ENCODE measurements around the gene DCAF16.

Gene DCAF16

DNA sequence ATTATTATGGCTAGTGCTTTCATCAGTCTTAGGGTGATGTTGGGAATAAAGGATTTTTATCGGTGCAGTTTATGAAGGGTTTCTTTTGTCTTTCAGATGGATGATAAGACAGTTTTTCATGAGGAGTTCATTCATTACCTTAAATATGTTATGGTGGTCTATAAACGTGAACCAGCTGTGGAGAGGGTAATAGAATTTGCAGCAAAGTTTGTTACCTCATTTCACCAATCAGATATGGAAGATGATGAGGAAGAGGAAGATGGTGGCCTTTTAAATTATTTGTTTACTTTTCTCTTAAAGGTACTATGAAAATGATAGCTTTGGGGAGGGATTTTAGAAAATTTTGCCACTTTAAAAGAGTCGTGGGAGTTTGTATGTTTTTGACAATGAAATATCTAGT, 1.6 kb upstream of the DCAF16 start:
- Histone ChIP-seq H3K4me1 (ENCODE audit: insufficient read depth, low read length) (peaks cover 26% of the 10 kb centered on the region), H3K27me3 (ENCODE audit: control insufficient read depth in 1 of 2, insufficient read depth in 2 of 2, low read length in 2 of 2) (no peaks in the 10 kb centered on the region), H3K36me3 (ENCODE audit: insufficient read depth, low read length) (no peaks in the 10 kb centered on the region), H3K4me3 (ENCODE audit: low read depth in 1 of 2, low read length in 2 of 2) (no peak overlapping the region), H3K27ac (ENCODE audit: low read depth, low read length) (no peak overlapping the region), H3K9me3 (ENCODE audit: low read length) (no peaks in the 10 kb centered on the region), H3K9ac (ENCODE audit: low read length) (no peak overlapping the region)

DNA sequence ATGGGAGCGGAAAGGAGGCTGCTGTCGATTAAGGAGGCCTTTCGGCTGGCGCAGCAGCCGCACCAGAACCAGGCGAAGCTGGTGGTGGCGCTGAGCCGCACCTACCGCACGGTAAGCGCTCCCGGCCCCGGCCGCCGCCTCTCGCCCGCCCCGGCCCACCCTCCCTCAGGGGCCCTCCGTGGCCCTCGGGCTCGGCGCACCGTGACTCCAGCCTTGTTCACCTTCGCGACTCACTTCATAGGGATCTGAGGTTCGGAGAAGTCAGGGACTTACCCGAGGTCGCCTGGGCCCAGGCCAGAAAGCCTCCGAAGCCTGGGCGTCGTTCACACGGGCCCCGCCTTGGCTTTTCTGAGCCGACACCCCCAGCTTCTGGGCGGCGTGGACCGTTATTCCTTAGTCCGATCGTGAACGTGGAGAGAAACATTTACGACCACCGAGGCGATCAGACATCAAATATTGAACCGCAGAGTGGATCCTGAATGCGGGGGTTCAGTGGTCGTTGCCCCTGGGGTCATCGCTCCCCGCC, 584 bp upstream of the DCAF16 start:
- peaks cover 34% of the 10 kb centered on the region for H3K4me1 ChIP-seq (ENCODE audit: insufficient read depth, low read length)
- H3K9ac ChIP-seq (ENCODE audit: low read length) = no peak overlapping the region
- H3K27me3 ChIP-seq (ENCODE audit: control insufficient read depth in 1 of 2, insufficient read depth in 2 of 2, low read length in 2 of 2) = no peaks in the 10 kb centered on the region
- no peak overlapping the region for H3K27ac ChIP-seq (ENCODE audit: low read depth, low read length)
- H3K9me3 ChIP-seq (ENCODE audit: low read length) = no peaks in the 10 kb centered on the region
- H3K36me3 ChIP-seq (ENCODE audit: insufficient read depth, low read length) = no peaks in the 10 kb centered on the region
- peak overlapping the region; percentile 44 to 59 for H3K4me3 ChIP-seq (ENCODE audit: low read depth in 1 of 2, low read length in 2 of 2)

DNA sequence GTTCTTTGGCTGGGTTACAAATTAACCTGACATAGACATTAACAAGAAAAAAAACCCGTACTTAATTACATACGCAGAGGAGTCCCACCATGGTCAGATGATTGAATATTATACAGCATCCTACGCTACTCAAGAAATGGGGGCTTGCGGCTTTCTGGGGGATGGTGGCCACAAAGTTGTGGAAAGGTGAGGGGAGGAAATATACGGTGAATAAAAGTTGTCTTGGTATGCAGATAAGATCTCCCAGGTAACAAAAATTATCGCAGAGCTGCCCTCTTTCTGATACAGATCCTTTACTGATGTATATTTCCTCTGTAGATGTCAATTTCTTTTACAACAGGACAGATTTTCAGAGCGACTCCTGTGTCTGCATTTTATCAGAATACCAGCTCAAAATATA, 890 bp downstream of the DCAF16 start:
- H3K9ac ChIP-seq (ENCODE audit: low read length) = peak overlapping the region; percentile 85
- peaks cover under 1% of the 10 kb centered on the region for H3K36me3 ChIP-seq (ENCODE audit: insufficient read depth, low read length)
- peaks cover 35% of the 10 kb centered on the region for H3K4me1 ChIP-seq (ENCODE audit: insufficient read depth, low read length)
- no peaks in the 10 kb centered on the region for H3K9me3 ChIP-seq (ENCODE audit: low read length)
- no peaks in the 10 kb centered on the region for H3K27me3 ChIP-seq (ENCODE audit: control insufficient read depth in 1 of 2, insufficient read depth in 2 of 2, low read length in 2 of 2)
- peak overlapping the region; percentile 94 for H3K27ac ChIP-seq (ENCODE audit: low read depth, low read length)
- H3K4me3 ChIP-seq (ENCODE audit: low read depth in 1 of 2, low read length in 2 of 2) = peak overlapping the region; percentile 82 to 84

DNA sequence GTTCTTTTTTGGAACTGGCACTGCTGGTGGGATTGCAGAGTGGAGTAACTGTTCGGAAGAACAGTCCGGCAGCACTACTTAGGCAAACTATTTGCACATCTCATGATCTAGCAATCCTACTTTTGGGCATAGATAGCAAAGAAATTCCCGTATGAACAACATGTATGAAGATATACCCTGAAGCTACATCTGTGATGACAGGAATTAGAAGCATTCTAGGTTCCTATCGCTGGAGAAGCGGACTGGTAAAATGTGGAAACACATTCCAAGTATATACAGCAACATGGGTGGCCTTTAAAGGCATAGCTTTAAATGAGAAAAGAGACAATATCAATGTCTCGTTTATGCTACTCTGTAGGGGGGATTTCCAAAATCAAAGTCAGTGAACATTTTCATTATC, 3.1 kb downstream of the DCAF16 start:
- Histone ChIP-seq H3K4me3 (ENCODE audit: low read depth in 1 of 2, low read length in 2 of 2) (peak overlapping the region in 1 of 2 donors; percentile 49), H3K36me3 (ENCODE audit: insufficient read depth, low read length) (peaks cover 18% of the 10 kb centered on the region), H3K27ac (ENCODE audit: low read depth, low read length) (no peak overlapping the region), H3K4me1 (ENCODE audit: insufficient read depth, low read length) (peaks cover 35% of the 10 kb centered on the region), H3K27me3 (ENCODE audit: control insufficient read depth in 1 of 2, insufficient read depth in 2 of 2, low read length in 2 of 2) (no peaks in the 10 kb centered on the region), H3K9me3 (ENCODE audit: low read length) (no peaks in the 10 kb centered on the region), H3K9ac (ENCODE audit: low read length) (peak overlapping the region; percentile 8)

DNA sequence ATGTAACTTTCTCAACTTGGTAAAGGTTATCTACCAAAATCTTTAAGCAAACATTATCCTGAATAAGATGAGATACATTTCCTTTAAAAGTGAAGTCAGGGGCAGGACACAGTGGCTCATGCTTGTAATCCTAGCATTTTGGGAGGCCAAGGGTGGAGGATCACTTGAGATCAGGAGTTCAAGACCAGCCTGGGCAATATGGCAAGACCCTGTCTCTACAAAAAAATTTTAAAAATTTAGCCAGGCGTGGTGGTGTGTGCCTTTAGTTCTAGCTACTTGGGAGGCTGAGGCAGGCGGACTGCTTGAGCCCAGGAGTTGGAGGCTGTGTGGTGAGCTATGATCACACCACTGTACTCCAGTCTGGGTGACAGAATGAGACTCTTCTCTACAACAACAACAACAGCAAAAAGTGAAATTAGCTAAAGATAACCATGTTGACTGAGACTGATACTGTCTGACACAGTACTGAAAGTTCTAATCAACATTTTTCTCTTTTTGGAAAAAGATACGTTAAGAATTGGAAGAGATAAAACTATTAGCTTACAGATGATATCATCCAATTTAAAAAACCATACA, 4.9 kb downstream of the DCAF16 start:
- Histone ChIP-seq H3K27ac (ENCODE audit: low read depth, low read length) (no peak overlapping the region), H3K4me3 (ENCODE audit: low read depth in 1 of 2, low read length in 2 of 2) (no peak overlapping the region), H3K36me3 (ENCODE audit: insufficient read depth, low read length) (peaks cover 18% of the 10 kb centered on the region), H3K27me3 (ENCODE audit: control insufficient read depth in 1 of 2, insufficient read depth in 2 of 2, low read length in 2 of 2) (no peaks in the 10 kb centered on the region), H3K9me3 (ENCODE audit: low read length) (no peaks in the 10 kb centered on the region), H3K9ac (ENCODE audit: low read length) (no peak overlapping the region), H3K4me1 (ENCODE audit: insufficient read depth, low read length) (peaks cover 35% of the 10 kb centered on the region)

DNA sequence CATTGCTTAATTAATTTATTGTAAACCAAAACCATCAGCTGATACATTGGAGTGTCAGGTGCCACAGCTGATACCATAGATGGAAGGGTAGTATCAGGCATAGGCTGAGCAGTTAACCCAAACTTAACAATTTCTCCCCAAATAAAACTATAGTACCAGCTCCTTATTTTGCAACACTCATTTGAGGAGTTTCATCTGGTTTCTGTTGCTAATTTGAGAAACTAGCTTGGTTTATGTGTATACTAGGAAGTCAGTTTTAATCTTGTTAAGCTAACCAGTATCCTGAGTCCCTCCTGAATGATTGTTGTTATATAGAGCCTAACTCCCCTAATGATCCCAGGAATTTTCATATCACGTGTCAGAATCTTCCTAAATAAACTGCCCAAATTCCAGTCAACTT, 12.7 kb downstream of the DCAF16 start:
- H3K27me3 ChIP-seq (ENCODE audit: control insufficient read depth in 1 of 2, insufficient read depth in 2 of 2, low read length in 2 of 2) = no peaks in the 10 kb centered on the region
- no peaks in the 10 kb centered on the region for H3K4me1 ChIP-seq (ENCODE audit: insufficient read depth, low read length)
- no peak overlapping the region for H3K9ac ChIP-seq (ENCODE audit: low read length)
- no peaks in the 10 kb centered on the region for H3K9me3 ChIP-seq (ENCODE audit: low read length)
- no peak overlapping the region for H3K4me3 ChIP-seq (ENCODE audit: low read depth in 1 of 2, low read length in 2 of 2)
- no peaks in the 10 kb centered on the region for H3K36me3 ChIP-seq (ENCODE audit: insufficient read depth, low read length)
- no peak overlapping the region for H3K27ac ChIP-seq (ENCODE audit: low read depth, low read length)

DNA sequence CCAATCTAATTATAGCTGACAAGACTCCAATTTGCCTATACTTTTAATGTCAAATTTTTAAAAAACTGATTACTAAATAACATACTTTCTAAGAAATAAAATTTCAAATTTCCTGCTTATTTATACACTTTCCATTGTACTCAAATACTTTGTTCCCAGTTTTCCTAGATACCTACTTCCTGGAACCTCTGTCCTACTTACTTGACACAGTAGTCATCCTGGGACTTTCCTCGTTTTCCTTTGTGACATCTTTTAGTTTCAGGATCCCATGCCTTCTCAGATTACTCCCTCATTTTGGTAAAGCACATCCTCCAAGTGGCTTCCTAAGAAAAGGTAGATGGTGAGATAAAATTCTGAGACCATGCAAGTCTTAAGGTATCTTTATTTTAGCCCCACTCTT, 15.8 kb downstream of the DCAF16 start:
- no peak overlapping the region for H3K4me3 ChIP-seq (ENCODE audit: low read depth in 1 of 2, low read length in 2 of 2)
- no peaks in the 10 kb centered on the region for H3K27me3 ChIP-seq (ENCODE audit: control insufficient read depth in 1 of 2, insufficient read depth in 2 of 2, low read length in 2 of 2)
- H3K36me3 ChIP-seq (ENCODE audit: insufficient read depth, low read length) = no peaks in the 10 kb centered on the region
- no peaks in the 10 kb centered on the region for H3K4me1 ChIP-seq (ENCODE audit: insufficient read depth, low read length)
- no peaks in the 10 kb centered on the region for H3K9me3 ChIP-seq (ENCODE audit: low read length)
- no peak overlapping the region for H3K27ac ChIP-seq (ENCODE audit: low read depth, low read length)
- H3K9ac ChIP-seq (ENCODE audit: low read length) = no peak overlapping the region

DNA sequence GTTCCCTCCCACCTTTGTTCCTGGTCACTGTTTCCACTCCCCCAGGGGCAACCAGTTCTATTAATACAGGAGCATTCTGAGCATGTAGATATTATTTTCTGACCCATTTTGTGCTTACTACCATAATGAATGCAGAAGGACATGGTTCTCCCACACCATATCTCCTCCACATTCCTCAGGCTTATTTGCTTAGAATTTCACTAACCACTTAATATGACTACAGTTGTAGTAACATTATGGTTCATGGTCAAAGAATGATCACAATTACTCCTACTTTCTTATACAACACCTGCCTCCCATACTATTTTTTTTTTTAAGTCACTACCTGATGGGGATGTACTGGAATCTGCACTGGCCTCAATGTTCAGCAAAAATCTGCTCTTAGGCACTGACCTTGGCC, 21.6 kb downstream of the DCAF16 start:
- Histone ChIP-seq H3K27me3 (ENCODE audit: control insufficient read depth in 1 of 2, insufficient read depth in 2 of 2, low read length in 2 of 2) (no peaks in the 10 kb centered on the region), H3K27ac (ENCODE audit: low read depth, low read length) (no peak overlapping the region), H3K36me3 (ENCODE audit: insufficient read depth, low read length) (no peaks in the 10 kb centered on the region), H3K4me1 (ENCODE audit: insufficient read depth, low read length) (no peaks in the 10 kb centered on the region), H3K9me3 (ENCODE audit: low read length) (no peaks in the 10 kb centered on the region), H3K9ac (ENCODE audit: low read length) (no peak overlapping the region), H3K4me3 (ENCODE audit: low read depth in 1 of 2, low read length in 2 of 2) (no peak overlapping the region)

DNA sequence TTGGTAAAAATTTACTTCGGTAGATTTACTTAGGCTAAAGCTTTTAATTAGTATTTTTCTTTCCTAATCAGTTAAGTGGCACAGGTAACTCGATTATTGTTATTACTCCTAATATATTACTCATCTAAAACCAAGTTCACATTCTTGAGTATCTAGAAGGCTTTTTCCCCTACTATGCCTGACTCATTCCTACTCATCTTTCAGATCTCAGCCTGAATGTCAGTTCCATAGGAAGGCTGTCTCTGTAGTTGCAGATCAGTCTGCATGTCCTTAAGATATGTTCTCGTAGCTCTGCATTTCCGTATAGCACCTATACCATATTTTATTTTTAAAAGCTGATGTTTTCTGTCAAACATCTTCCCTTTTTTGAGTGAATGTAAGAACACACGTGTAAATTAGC, 23.2 kb downstream of the DCAF16 start:
- Histone ChIP-seq H3K4me3 (ENCODE audit: low read depth in 1 of 2, low read length in 2 of 2) (no peak overlapping the region), H3K4me1 (ENCODE audit: insufficient read depth, low read length) (no peaks in the 10 kb centered on the region), H3K9ac (ENCODE audit: low read length) (no peak overlapping the region), H3K36me3 (ENCODE audit: insufficient read depth, low read length) (no peaks in the 10 kb centered on the region), H3K27ac (ENCODE audit: low read depth, low read length) (no peak overlapping the region), H3K9me3 (ENCODE audit: low read length) (no peaks in the 10 kb centered on the region), H3K27me3 (ENCODE audit: control insufficient read depth in 1 of 2, insufficient read depth in 2 of 2, low read length in 2 of 2) (no peaks in the 10 kb centered on the region)

DNA sequence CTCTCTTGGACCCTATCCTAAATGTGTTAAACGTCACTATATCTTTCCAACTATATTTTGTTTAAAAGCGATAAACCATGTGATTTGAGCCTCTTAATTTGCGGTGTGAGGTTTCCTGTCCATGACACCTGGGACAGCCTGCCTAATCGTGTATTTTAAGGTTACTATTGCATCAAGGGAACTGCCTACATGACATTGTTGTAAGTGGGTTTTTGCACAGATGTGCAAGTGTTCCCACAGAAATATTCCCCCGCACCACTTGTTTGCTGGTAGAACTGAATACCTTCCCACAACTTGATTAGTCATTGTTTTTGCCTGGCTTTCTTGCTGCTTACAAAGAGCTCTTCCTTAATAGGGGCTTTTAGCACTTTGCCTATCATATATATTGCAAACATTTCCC, 24.0 kb downstream of the DCAF16 start:
- Histone ChIP-seq H3K36me3 (ENCODE audit: insufficient read depth, low read length) (no peaks in the 10 kb centered on the region), H3K4me1 (ENCODE audit: insufficient read depth, low read length) (no peaks in the 10 kb centered on the region), H3K27me3 (ENCODE audit: control insufficient read depth in 1 of 2, insufficient read depth in 2 of 2, low read length in 2 of 2) (peaks cover 0 to 3% of the 10 kb centered on the region in 2 donors), H3K9ac (ENCODE audit: low read length) (no peak overlapping the region), H3K27ac (ENCODE audit: low read depth, low read length) (no peak overlapping the region), H3K9me3 (ENCODE audit: low read length) (no peaks in the 10 kb centered on the region), H3K4me3 (ENCODE audit: low read depth in 1 of 2, low read length in 2 of 2) (no peak overlapping the region)

DNA sequence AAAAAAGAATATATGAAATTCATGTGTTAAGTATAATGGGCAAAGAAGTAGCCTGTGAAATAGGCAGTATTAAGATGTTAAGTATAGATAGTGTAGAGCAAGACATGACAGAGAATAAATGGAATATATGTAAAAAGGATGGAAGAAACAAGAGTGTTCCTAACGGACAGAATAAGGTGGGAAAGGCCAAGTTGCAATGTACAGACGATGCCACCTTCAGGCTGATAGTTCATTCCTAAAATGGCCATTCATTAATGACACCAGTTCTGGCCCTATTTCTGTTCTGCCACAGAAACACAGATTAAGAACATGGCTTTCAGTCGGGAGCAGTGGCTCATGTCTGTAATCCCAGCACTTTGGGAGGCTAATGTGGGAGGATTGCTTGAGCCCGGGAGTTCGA, 24.7 kb downstream of the DCAF16 start:
- Histone ChIP-seq H3K27me3 (ENCODE audit: control insufficient read depth in 1 of 2, insufficient read depth in 2 of 2, low read length in 2 of 2) (peaks cover 0 to 10% of the 10 kb centered on the region in 2 donors), H3K36me3 (ENCODE audit: insufficient read depth, low read length) (no peaks in the 10 kb centered on the region), H3K4me1 (ENCODE audit: insufficient read depth, low read length) (peaks cover under 1% of the 10 kb centered on the region), H3K27ac (ENCODE audit: low read depth, low read length) (no peak overlapping the region), H3K9me3 (ENCODE audit: low read length) (no peaks in the 10 kb centered on the region), H3K4me3 (ENCODE audit: low read depth in 1 of 2, low read length in 2 of 2) (no peak overlapping the region), H3K9ac (ENCODE audit: low read length) (no peak overlapping the region)
